ENCODE measurements around the gene KDSR. TPM values are rescaled to one million over a fixed set of nuclear protein-coding genes. Genes with fewer than 3 reads are reported as not detected.
A peak's percentile ranks its signal among the peaks of the same experiment; 100 is the strongest.

The KDSR gene
- total RNA-seq, 1 donor = 46.3 TPM

GRCh38 chr18:63316612-63317555, 50.1 kb downstream of the KDSR start:
- H4K20me1 ChIP-seq (ENCODE audit: insufficient read depth, low read length) = no peaks in the 10 kb centered on the region
- no peak for TF ChIP-seq CTCF (IDR thresholded peaks at IDR 0.05; ENCODE audit: extremely low read depth, low read depth, low read length)
- H3K4me3 ChIP-seq (ENCODE audit: insufficient read depth, low read length) = no peak overlapping the region
- H3K4me1 ChIP-seq (ENCODE audit: insufficient read depth, low read length) = peaks cover 9% of the 10 kb centered on the region
- no peak for DNase-seq (ENCODE audit: insufficient read length, low spot score, missing footprints)
- no peak overlapping the region for H2AFZ ChIP-seq (ENCODE audit: low read length)
- no peaks in the 10 kb centered on the region for H3K79me2 ChIP-seq (ENCODE audit: insufficient read depth, low read length)
- no peaks in the 10 kb centered on the region for H3K9me3 ChIP-seq (ENCODE audit: low read depth, low read length)
- no peaks in the 10 kb centered on the region for H3K36me3 ChIP-seq (ENCODE audit: insufficient read depth, low read length)
- H3K4me2 ChIP-seq (ENCODE audit: insufficient read depth, low read length) = no peak overlapping the region
- H3K27me3 ChIP-seq (ENCODE audit: insufficient read depth, low read length) = peaks cover 26% of the 10 kb centered on the region
- no peak overlapping the region for H3K27ac ChIP-seq (ENCODE audit: low read depth, low read length)

GRCh38 chr18:63315876-63316275, 51.1 kb downstream of the KDSR start:
- peaks cover 26% of the 10 kb centered on the region for H3K27me3 ChIP-seq (ENCODE audit: insufficient read depth, low read length)
- H3K4me1 ChIP-seq (ENCODE audit: insufficient read depth, low read length) = peaks cover 9% of the 10 kb centered on the region
- no peaks in the 10 kb centered on the region for H3K79me2 ChIP-seq (ENCODE audit: insufficient read depth, low read length)
- no peak overlapping the region for H3K27ac ChIP-seq (ENCODE audit: low read depth, low read length)
- H3K4me3 ChIP-seq (ENCODE audit: insufficient read depth, low read length) = no peak overlapping the region
- no peaks in the 10 kb centered on the region for H3K9me3 ChIP-seq (ENCODE audit: low read depth, low read length)
- H2AFZ ChIP-seq (ENCODE audit: low read length) = no peak overlapping the region
- DNase-seq (ENCODE audit: insufficient read length, low spot score, missing footprints) = no peak
- no peaks in the 10 kb centered on the region for H4K20me1 ChIP-seq (ENCODE audit: insufficient read depth, low read length)
- no peaks in the 10 kb centered on the region for H3K36me3 ChIP-seq (ENCODE audit: insufficient read depth, low read length)
- no peak overlapping the region for H3K4me2 ChIP-seq (ENCODE audit: insufficient read depth, low read length)
- TF ChIP-seq CTCF (IDR thresholded peaks at IDR 0.05; ENCODE audit: extremely low read depth, low read depth, low read length) = no peak

- Histone ChIP-seq H4K20me1 (ENCODE audit: insufficient read depth, low read length) (no peaks in the 10 kb centered on the region), H3K27me3 (ENCODE audit: insufficient read depth, low read length) (peaks cover 26% of the 10 kb centered on the region), H3K4me3 (ENCODE audit: insufficient read depth, low read length) (no peak overlapping the region), H3K4me1 (ENCODE audit: insufficient read depth, low read length) (peaks cover 9% of the 10 kb centered on the region), H3K36me3 (ENCODE audit: insufficient read depth, low read length) (no peaks in the 10 kb centered on the region), H3K79me2 (ENCODE audit: insufficient read depth, low read length) (no peaks in the 10 kb centered on the region), H3K27ac (ENCODE audit: low read depth, low read length) (no peak overlapping the region), H3K9me3 (ENCODE audit: low read depth, low read length) (no peaks in the 10 kb centered on the region), H3K4me2 (ENCODE audit: insufficient read depth, low read length) (no peak overlapping the region), H2AFZ (ENCODE audit: low read length) (peak overlapping the region; percentile 3)
- DNase-seq (ENCODE audit: insufficient read length, low spot score, missing footprints) = no peak
- no peak for TF ChIP-seq CTCF (IDR thresholded peaks at IDR 0.05; ENCODE audit: extremely low read depth, low read depth, low read length)
Measured at GRCh38 chr18:63315131-63315662, 51.8 kb downstream of the KDSR start.

All from osteoblast (primary cell).